ENCODE data around the gene HVCN1. TPM values are rescaled to one million over a fixed set of nuclear protein-coding genes. Genes with fewer than 3 reads are reported as not detected.

The HVCN1 gene
- total and polyA plus RNA-seq, 2 of the 13 experiments (the other 11 are each of a cell fraction or from before 2014, with no cell fraction given): 0.49 to 1.3 TPM

DNA sequence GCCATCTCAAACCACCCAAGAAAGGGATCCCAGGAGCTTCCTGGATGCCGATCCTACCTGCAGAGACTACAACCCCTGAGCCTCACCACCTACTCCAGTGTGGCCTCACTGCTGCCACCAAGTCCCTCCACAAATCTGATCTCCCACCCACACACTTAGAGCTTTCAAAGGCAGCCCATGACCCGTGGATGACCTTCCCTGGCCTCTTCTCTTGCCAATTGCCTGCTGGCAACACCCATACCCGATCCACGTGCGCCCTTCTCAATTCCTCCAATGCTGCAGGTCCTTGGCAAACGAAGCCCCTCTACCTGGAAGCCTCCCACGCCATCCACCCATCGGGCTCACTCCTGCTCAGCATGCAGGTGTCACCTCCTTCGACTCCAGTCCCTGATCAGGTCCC lies 30.7 kb downstream of the HVCN1 start:
- in situ Hi-C loops (cut with HindIII; ENCODE audit: extremely low pct_ligation_motif_present, low pct_unique_long_range_greater_than_20kb): no loop called here
- no peak for DNase-seq (ENCODE audit: low spot score)
- H3K79me2 ChIP-seq (ENCODE audit: insufficient read depth, low read length): no peaks in the 10 kb centered on the region
- no peak overlapping the region for H3K9ac ChIP-seq (ENCODE audit: insufficient read depth, low read depth, low read length)
- H3K27me3 ChIP-seq (ENCODE audit: control insufficient read depth in 1 of 2, insufficient read depth in 2 of 2, low read length in 2 of 2): no peaks in the 10 kb centered on the region; a peak in 1 of 5 replicates
- peak overlapping the region; percentile 44 for H2AFZ ChIP-seq (ENCODE audit: low read length)
- H4K20me1 ChIP-seq (ENCODE audit: insufficient read depth, low read length): no peaks in the 10 kb centered on the region
- CTCF ChIA-PET (ENCODE audit: low intra/inter-chr PET ratio, low total read pairs): no interaction called here
- peaks cover 13% of the 10 kb centered on the region for H3K4me1 ChIP-seq (ENCODE audit: insufficient read depth, low read length)
- H3K27ac ChIP-seq (ENCODE audit: extremely low read length, insufficient read depth, low read length): no peak overlapping the region
- WGBS (ENCODE audit: low lambda C conversion rate): 70% methylated on average over 9 of the region's 9 CpGs
- no TSS peak for BruUV-seq (replicated peaks)
- peak overlapping the region in 2 of 3 experiments; percentile 26 to 59; a peak in 1 of 6 replicates for H3K4me3 ChIP-seq (replicated peaks in 1 of 3; ENCODE audit: insufficient read depth in 1 of 3, low read depth in 2 of 3, low read length in 3 of 3)
- intact Hi-C loops (cut with micrococcal nuclease; ENCODE audit: unreplicated experiment): no loop called here
- no peak for FAIRE-seq
- H3K36me3 ChIP-seq (replicated peaks in 1 of 2; ENCODE audit: control insufficient read depth in 1 of 2, insufficient read depth in 2 of 2, low read length in 2 of 2): no peaks in the 10 kb centered on the region
- TF ChIP-seq MLLT10 (CRISPR knock-in tag; IDR thresholded peaks at IDR 0.05) (no peak), HDAC1 (CRISPR knock-in tag; IDR thresholded peaks at IDR 0.05) (no peak), SMYD3 (CRISPR knock-in tag; IDR thresholded peaks at IDR 0.05) (no peak), YY1 (IDR thresholded peaks at IDR 0.05; ENCODE audit: insufficient read depth, insufficient replicate concordance, low read depth, low read length) (no peak), MIER3 (CRISPR knock-in tag; IDR thresholded peaks at IDR 0.05; ENCODE audit: borderline replicate concordance) (no peak), ZNF138 (CRISPR knock-in tag; IDR thresholded peaks at IDR 0.05; ENCODE audit: low read depth) (no peak), ZNF431 (CRISPR knock-in tag; IDR thresholded peaks at IDR 0.05; ENCODE audit: borderline replicate concordance, low read depth) (no peak), ZBTB1 (CRISPR knock-in tag; IDR thresholded peaks at IDR 0.05; ENCODE audit: borderline replicate concordance) (no peak), ZNF775 (CRISPR knock-in tag; IDR thresholded peaks at IDR 0.05; ENCODE audit: borderline replicate concordance) (no peak), MTF2 (CRISPR knock-in tag; IDR thresholded peaks at IDR 0.05; ENCODE audit: borderline replicate concordance) (no peak), REXO4 (CRISPR knock-in tag; IDR thresholded peaks at IDR 0.05; ENCODE audit: borderline replicate concordance) (no peak), KDM2A (CRISPR knock-in tag; IDR thresholded peaks at IDR 0.05; ENCODE audit: borderline replicate concordance, low read depth) (no peak), FOSL1 (CRISPR knock-in tag; IDR thresholded peaks at IDR 0.05; ENCODE audit: borderline replicate concordance) (no peak), ZNF777 (CRISPR knock-in tag; IDR thresholded peaks at IDR 0.05) (no peak)
- TF ChIP-seq, protein P1, sequence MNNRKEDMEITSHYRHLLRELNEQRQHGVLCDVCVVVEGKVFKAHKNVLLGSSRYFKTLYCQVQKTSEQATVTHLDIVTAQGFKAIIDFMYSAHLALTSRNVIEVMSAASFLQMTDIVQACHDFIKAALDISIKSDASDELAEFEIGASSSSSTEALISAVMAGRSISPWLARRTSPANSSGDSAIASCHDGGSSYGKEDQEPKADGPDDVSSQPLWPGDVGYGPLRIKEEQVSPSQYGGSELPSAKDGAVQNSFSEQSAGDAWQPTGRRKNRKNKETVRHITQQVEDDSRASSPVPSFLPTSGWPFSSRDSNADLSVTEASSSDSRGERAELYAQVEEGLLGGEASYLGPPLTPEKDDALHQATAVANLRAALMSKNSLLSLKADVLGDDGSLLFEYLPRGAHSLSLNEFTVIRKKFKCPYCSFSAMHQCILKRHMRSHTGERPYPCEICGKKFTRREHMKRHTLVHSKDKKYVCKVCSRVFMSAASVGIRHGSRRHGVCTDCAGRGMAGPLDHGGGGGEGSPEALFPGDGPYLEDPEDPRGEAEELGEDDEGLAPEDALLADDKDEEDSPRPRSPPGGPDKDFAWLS (CRISPR knock-in tag; IDR thresholded peaks at IDR 0.05; ENCODE audit: borderline replicate concordance): no peak
- TF ChIP-seq, protein P2, sequence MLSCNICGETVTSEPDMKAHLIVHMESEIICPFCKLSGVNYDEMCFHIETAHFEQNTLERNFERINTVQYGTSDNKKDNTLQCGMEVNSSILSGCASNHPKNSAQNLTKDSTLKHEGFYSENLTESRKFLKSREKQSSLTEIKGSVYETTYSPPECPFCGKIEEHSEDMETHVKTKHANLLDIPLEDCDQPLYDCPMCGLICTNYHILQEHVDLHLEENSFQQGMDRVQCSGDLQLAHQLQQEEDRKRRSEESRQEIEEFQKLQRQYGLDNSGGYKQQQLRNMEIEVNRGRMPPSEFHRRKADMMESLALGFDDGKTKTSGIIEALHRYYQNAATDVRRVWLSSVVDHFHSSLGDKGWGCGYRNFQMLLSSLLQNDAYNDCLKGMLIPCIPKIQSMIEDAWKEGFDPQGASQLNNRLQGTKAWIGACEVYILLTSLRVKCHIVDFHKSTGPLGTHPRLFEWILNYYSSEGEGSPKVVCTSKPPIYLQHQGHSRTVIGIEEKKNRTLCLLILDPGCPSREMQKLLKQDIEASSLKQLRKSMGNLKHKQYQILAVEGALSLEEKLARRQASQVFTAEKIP (CRISPR knock-in tag; IDR thresholded peaks at IDR 0.05; ENCODE audit: borderline replicate concordance): no peak
- ATAC-seq: peak; percentile 36; the same call in 2 of the 3 replicates
- H3K9me3 ChIP-seq (ENCODE audit: low read length): no peaks in the 10 kb centered on the region
- H3K4me2 ChIP-seq (ENCODE audit: low read depth, low read length): peak overlapping the region; percentile 73
- POLR2A ChIA-PET: no interaction called here
